Fibroblast of lung (primary cell): Measurements from ENCODE around the gene RIPOR3. TPM values are rescaled to one million over a fixed set of nuclear protein-coding genes. Genes with fewer than 3 reads are reported as not detected.

Source experiments
- DNase-seq, 2 donors: peaks; one replicate each; pipeline versions ENCODE4 v3.0.0 to v3.0.0-alpha.2; 2010; ENCODE audit warnings: low read depth in 2 of 2
- H2AFZ ChIP-seq: 2 replicates; pipeline ENCODE4 v1.5.1; 2012; ENCODE audit warnings: low read length, control low read depth, inconsistent platforms
- H3K27ac ChIP-seq: 2 replicates; pipeline ENCODE4 v1.5.1; 2011; ENCODE audit warnings: low read length, control low read depth; ENCODE audit not compliant: insufficient read depth
- H3K27me3 ChIP-seq: 2 replicates; pipeline ENCODE4 v1.5.1; 2011; ENCODE audit warnings: mild to moderate bottlenecking, low read length; ENCODE audit not compliant: control insufficient read depth, insufficient read depth
- H3K36me3 ChIP-seq: 2 replicates; pipeline ENCODE4 v1.5.1; 2011; ENCODE audit warnings: low read length; ENCODE audit not compliant: control insufficient read depth, insufficient read depth
- H3K4me1 ChIP-seq: 2 replicates; pipeline ENCODE4 v1.5.1; 2011; ENCODE audit warnings: low read length; ENCODE audit not compliant: control insufficient read depth, insufficient read depth; ENCODE audit errors: extremely low read depth
- H3K4me2 ChIP-seq: 2 replicates; pipeline ENCODE4 v1.5.1; 2011; ENCODE audit warnings: low read length, control low read depth; ENCODE audit not compliant: insufficient read depth; ENCODE audit errors: extremely low read depth
- H3K4me3 ChIP-seq, 4 experiments: fragments of 200-600 bp in 1 of 4; sonication (generic) in 1 of 4; replicated peaks in 1 of 4; 2 replicates each; pipeline ENCODE4 v1.5.1; 2011 to 2016; ENCODE audit warnings: low read length in 4 of 4, low read depth in 3 of 4, mild to moderate bottlenecking in 3 of 4, control low read depth in 2 of 4, inconsistent platforms in 1 of 4, mixed read lengths in 1 of 4; ENCODE audit not compliant: insufficient read depth in 1 of 4; ENCODE audit errors: control extremely low read depth in 1 of 4
- H3K79me2 ChIP-seq: 2 replicates; pipeline ENCODE4 v1.5.1; 2012; ENCODE audit warnings: mild to moderate bottlenecking, low read length, inconsistent platforms; ENCODE audit not compliant: control insufficient read depth, insufficient read depth
- H3K9ac ChIP-seq: 2 replicates; pipeline ENCODE4 v1.5.1; 2011; ENCODE audit warnings: mild to moderate bottlenecking, low read length, control low read depth; ENCODE audit not compliant: insufficient read depth
- H3K9me3 ChIP-seq: 2 replicates; pipeline ENCODE4 v1.5.1; 2012; ENCODE audit warnings: low read depth, low read length; ENCODE audit not compliant: control insufficient read depth, insufficient read depth
- H4K20me1 ChIP-seq: 2 replicates; pipeline ENCODE4 v1.5.1; 2011; ENCODE audit warnings: low read length; ENCODE audit not compliant: control insufficient read depth, insufficient read depth; ENCODE audit errors: extremely low read depth
- EZH2 ChIP-seq: IDR thresholded peaks from 2 replicates; pipeline ENCODE4 v1.5.1; 2012; ENCODE audit warnings: low read length, control low read depth, mild to moderate bottlenecking; ENCODE audit errors: missing control alignments
- polyA plus RNA-seq, 2 donors: library from polyadenylated mRNA; depleted of rRNA in 1 of 2; stranded (reverse) in 1 of 2; unstranded in 1 of 2; fragments of >200 nt; gene quantifications; 2 replicates each; pipeline ENCODE4 v1.2.1, GENCODE V29; 2011 to 2012; ENCODE audit warnings: missing spikeins in 1 of 2
- total RNA-seq: library from RNA; depleted of rRNA; stranded (reverse); fragments of >200 nt; gene quantifications from 2 replicates; pipeline ENCODE4 v1.2.1, GENCODE V29; 2014
- TF ChIP-seq, protein P1 (sequence below), 2 donors: IDR thresholded peaks in 1 of 2; conservative IDR thresholded peaks in 1 of 2; 1 replicate in 1 of 2; 2 replicates in 1 of 2; pipeline ENCODE4 v1.5.1; 2011 to 2012; ENCODE audit warnings: low read length in 2 of 2, control low read depth in 1 of 2, inconsistent platforms in 1 of 2, low read depth in 1 of 2, mild to moderate bottlenecking in 1 of 2

Gene RIPOR3
- total and polyA plus RNA-seq, 2 donors (not counting 1 experiment from before 2014, with no cell fraction given): 2.0 to 4.1 TPM

GRCh38 chr20:50629670-50630045 lies 61.7 kb downstream of the RIPOR3 start:
- TF ChIP-seq, protein P1, sequence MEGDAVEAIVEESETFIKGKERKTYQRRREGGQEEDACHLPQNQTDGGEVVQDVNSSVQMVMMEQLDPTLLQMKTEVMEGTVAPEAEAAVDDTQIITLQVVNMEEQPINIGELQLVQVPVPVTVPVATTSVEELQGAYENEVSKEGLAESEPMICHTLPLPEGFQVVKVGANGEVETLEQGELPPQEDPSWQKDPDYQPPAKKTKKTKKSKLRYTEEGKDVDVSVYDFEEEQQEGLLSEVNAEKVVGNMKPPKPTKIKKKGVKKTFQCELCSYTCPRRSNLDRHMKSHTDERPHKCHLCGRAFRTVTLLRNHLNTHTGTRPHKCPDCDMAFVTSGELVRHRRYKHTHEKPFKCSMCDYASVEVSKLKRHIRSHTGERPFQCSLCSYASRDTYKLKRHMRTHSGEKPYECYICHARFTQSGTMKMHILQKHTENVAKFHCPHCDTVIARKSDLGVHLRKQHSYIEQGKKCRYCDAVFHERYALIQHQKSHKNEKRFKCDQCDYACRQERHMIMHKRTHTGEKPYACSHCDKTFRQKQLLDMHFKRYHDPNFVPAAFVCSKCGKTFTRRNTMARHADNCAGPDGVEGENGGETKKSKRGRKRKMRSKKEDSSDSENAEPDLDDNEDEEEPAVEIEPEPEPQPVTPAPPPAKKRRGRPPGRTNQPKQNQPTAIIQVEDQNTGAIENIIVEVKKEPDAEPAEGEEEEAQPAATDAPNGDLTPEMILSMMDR (conservative IDR thresholded peaks at IDR 0.05 in 1 of 2, IDR thresholded peaks at IDR 0.05 in 1 of 2; ENCODE audit: low read depth in 1 of 2, low read length in 2 of 2): no peak
- TF ChIP-seq EZH2: no peak
- Histone ChIP-seq H3K36me3 (no peaks in the 10 kb centered on the region), H3K4me2 (no peak overlapping the region), H3K9ac (no peak overlapping the region), H3K9me3 (no peaks in the 10 kb centered on the region), H3K27ac (no peak overlapping the region), H3K79me2 (no peaks in the 10 kb centered on the region), H4K20me1 (no peaks in the 10 kb centered on the region), H3K27me3 (no peaks in the 10 kb centered on the region), H3K4me3 (no peak overlapping the region), H3K4me1 (no peaks in the 10 kb centered on the region), H2AFZ (no peak overlapping the region)
- no peak for DNase-seq

DNA sequence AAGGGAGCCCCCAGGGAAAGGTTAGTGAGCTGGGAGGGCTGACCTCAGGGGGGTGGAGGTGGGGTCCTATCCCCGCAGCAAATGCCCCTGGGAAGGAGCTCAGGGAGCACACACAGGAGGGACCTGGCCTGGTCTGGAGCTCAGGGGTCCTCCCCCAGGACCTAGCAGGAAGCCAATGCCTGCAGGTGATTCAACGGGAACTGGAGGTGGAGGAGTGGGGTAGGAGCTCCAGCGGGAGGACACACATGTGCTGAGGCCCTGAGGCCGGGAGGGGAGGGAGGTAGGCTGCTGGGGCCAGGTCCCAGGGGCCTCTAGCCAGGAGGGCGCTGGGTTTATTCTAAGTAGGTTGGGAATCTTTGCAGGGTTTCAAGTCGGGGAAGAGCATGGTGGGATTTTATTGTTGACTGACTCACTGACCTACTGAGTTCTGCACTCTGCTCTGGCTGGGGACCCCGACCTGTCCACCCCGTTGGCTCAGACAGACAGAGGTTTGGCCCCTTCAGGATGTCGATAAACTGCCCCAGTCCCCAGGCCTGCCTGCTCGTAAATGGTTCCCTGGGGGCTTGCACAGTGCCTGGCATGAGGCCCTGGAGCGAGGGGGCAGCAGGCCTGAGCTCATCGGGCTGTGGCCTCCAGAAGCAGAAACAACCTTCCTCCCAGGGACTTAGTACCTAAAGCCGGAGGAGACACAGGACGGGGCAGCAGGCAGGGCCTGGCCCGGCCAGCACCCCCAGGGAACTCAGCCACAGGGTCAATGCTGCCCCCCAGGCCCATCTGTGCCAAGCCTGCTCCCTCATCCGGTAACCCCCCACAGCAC lies 62.3 kb downstream of the RIPOR3 start:
- no peak for TF ChIP-seq EZH2
- Histone ChIP-seq H2AFZ (no peak overlapping the region), H3K27me3 (no peaks in the 10 kb centered on the region), H3K79me2 (no peaks in the 10 kb centered on the region), H3K9ac (no peak overlapping the region), H3K4me2 (no peak overlapping the region), H4K20me1 (no peaks in the 10 kb centered on the region), H3K9me3 (no peaks in the 10 kb centered on the region), H3K4me3 (no peak overlapping the region), H3K36me3 (no peaks in the 10 kb centered on the region), H3K4me1 (no peaks in the 10 kb centered on the region), H3K27ac (no peak overlapping the region)
- DNase-seq: no peak

DNA sequence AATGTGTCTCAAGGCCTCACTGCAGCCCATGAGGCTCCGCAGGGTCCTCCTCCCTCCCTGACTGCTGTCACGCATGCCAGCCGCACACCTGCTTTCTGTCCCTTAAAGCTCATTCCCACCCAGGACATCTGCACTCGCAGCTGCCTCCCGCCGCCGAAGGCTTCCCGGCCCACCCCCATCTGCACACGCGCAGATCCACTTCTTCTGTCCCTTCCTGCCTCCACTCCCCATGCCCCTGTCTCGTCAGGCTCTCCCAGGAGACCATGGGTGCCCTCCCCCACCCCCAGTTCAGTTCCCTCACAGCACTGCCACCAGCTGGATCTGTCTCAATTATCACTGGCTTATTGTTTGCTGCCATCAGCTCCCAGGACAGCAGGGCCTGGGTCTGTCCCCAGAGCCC lies 63.0 kb downstream of the RIPOR3 start:
- Histone ChIP-seq H3K36me3 (no peaks in the 10 kb centered on the region), H3K4me2 (no peak overlapping the region), H3K27ac (no peak overlapping the region), H3K4me3 (no peak overlapping the region), H3K9ac (no peak overlapping the region), H3K27me3 (no peaks in the 10 kb centered on the region), H2AFZ (no peak overlapping the region), H3K4me1 (no peaks in the 10 kb centered on the region), H4K20me1 (no peaks in the 10 kb centered on the region), H3K79me2 (no peaks in the 10 kb centered on the region), H3K9me3 (no peaks in the 10 kb centered on the region)
- TF ChIP-seq, protein P1 (conservative IDR thresholded peaks at IDR 0.05 in 1 of 2, IDR thresholded peaks at IDR 0.05 in 1 of 2; ENCODE audit: low read depth in 1 of 2, low read length in 2 of 2): no peak
- TF ChIP-seq EZH2: no peak
- DNase-seq: no peak
